LoVo (cell line): ENCODE data around the gene DHRS1.
"Not testable (repeated sequence)": the region's sequence is repeated elsewhere in the genome, so short reads cannot be mapped to it uniquely, and the experiment has no call there.

ENCODE experiments used
- DNase-seq: peaks from one replicate; pipeline ENCODE4 v3.0.0-alpha.2; 2016; ENCODE audit warnings: low spot score

The DHRS1 gene

DNA sequence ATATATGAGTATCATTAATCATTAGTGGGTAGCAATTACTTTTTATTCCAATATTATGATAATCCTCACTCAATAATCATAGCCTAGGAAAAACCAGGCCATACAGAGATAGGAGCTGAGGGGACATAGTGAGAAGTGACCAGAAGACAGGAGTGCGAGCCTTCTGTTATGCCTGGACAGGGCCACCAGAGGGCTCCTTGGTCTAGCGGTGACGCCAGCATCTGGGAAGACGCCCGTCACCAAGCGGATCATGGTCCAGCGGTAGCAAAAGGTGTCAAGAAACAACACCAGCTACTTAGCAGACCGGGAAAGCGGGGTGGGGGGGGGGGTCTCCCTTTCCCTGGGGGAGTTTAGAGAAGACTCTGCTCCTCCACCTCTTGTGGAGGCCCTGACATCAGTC lies 28.3 kb upstream of the DHRS1 start:
- DNase-seq = not testable (repeated sequence)

DNA sequence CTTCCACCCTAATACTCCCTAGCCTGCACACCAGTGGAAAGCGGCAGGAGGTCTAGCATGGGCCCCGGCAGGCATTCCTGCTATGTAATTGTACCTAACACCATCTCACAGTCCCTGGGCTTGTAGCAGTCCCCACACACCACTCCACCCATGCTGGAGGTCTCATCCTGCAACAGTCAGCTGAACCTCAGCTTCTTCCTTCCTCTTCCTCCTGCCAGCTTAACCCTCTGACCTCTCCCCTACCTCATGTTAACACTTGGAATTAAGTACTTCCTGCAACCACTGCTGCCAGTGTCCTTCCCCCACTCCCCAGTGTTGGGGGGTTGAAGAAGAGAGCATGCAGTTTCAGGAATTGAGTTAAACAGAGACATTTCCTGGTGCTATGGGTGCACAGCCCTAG lies 27.7 kb upstream of the DHRS1 start:
- no peak for DNase-seq

DNA sequence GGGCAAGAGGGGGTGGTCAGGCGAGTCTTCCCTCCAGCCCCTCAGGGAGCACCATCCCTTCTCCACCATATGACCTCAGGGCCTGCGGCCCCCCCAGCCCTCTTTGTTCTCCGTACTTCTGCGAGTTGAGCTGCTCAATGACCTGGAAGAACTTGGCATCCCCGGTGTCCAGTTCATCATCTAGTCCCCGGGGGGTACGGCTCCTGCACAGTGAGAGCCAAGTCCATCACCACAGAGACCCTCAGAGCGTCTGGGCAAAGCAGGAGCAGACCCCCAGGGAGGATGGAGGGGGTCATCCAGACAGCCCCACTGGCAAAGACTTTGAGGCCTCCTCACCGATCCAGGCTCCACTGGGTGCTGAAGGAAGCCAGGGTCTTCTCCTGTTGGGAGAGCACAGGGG lies 26.4 kb upstream of the DHRS1 start:
- no peak for DNase-seq

DNA sequence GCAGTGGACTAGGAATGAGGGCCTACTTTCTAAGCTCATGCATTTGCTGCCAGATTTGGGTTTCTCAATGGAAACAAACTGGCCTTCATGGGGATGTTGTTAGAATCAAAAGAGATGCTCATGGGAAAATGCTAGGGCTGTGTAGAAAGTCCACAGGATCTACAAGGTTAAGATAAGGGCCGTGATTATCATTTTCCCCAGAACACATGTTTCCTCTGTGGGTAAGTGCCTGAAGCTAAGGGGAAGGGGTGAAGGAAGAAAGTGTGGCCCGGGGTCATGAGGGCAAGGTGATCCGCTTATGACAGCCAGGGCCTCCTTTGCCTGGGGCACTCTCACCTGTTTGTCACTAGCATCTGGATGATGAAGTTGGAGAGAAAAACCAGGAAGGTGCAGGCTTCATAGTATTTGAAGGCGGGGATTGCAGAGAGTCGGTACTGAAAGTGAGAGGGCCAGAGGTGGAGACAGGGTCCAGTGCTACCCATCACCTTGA lies 25.5 kb upstream of the DHRS1 start:
- DNase-seq = no peak

DNA sequence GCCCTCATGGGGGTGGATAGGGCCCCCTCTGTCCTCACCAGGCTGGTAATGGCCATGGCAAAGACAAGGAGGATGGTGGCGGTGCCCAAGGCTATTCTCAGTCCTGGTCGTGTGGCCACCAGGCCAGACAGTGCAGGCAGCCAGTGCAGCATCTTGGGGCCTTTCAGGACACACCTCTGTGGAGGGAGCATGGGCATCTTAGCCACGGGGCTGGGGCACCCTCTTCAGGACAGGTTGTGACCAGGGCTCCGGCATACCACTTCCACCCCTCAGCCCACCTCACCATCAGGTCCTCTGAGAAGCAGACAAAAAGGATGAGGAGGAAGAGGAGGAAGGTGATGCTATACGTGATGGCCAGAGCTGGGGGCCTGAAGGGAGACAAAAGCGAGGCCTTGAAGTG lies 24.4 kb upstream of the DHRS1 start:
- DNase-seq = no peak

DNA sequence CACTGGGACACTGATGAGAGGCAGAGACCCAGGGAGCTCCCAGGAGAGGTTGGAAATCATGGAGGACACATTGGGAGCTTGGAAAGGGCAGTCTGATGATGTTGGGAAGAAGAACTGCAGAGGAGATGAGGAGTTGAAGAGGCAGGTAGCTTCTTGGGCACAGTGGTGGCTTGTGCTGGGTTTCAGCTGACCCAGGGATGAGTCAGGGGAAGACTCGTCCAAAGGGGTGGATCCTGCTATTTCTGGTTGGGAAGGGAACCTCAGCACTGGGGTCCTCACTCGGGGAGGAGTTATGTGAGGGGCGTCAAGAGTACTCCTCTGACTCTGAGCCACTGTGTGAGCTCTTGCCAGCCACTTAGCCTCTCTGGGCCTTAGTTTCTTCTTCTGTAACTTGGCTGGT lies 23.8 kb upstream of the DHRS1 start:
- no peak for DNase-seq

DNA sequence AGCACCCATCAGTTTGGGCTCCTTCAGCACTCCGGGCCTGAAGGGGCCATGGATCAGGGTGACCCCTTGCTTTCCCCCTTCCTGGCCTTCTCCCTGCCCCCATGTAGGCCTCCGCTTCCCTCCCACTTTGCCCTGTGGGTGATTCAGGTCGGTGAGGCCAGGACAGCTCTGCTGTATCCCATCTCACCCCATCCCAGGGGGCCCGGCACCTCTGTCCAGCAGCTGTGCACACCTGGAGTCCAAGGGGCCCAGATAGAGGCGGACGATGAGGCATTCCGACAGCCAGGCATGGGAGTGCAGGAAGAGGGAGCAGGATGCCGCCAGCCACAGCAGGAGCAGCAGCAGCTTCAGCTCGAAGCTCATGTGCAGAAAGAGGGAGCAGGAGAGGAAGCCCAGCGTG lies 23.1 kb upstream of the DHRS1 start:
- DNase-seq = no peak

DNA sequence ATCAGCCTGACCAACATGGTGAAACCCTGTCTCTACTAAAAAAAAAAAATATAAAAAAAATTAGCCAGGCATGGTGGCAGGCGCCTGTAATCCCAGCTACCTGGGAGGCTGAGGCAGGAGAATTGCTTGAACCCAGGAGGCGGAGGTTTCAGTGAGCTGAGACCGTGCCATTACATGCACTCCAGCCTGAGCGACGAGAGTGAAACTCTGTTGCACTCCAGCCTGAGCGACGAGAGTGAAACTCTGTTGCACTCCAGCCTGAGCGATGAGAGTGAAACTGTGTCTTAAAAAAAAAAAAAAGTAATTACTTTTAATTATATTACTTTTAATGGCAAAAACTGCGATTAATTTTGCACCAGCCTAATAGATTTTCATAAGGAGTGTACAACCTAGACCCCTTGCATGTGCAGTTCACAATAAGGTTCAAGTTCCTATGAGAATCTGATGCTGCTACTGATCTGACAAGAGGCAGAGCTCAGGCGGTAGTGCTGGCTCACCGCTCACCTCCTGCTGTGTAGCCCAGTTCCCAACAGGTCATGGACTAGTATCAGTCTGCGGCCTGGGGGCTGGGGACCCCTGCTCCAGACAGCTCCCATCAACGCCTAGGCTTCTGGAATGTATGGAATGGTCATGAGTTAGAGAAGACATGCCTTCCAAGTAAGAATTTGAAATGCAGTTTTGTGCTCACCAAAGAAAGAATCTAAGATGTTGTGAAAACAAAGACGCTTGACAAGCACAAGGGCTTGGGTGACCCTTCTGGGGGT lies 21.8 kb upstream of the DHRS1 start:
- no peak for DNase-seq

DNA sequence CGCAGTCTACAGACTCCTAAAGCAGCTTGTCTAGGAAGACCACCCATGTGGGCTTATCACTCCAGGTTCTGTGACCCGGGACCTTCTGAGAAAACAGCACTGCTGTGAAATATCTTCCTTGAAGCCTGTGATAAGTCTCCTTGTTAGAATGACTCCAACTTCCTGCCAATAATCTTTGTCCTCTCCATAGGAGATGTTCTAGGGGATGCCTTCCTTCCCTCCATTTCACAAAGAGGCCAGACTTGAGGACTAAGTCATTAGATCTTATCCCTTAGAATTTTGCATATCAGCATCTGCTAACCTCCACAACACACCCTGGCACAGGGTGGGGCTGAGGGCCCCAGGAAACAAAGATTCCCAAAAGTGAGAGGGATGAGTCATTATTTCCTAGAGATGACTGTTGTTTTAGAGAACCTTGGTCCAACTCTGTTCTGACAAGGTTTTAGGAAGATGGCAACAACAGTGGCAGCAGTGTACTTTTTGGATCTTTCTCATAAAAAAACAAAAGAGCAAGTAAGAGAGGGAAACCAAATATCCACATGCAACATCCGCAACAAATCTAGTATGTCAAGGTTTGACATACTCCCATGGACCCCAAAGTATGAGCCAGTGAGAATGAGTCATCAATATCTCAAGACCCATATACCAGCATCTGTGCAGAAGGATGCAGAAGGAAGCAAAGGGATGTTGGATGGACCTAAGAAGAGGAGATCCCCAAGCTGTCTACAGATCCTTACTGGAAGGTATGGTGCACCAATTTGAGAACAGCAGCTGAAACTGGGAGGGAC lies 17.8 kb upstream of the DHRS1 start:
- DNase-seq = no peak

DNA sequence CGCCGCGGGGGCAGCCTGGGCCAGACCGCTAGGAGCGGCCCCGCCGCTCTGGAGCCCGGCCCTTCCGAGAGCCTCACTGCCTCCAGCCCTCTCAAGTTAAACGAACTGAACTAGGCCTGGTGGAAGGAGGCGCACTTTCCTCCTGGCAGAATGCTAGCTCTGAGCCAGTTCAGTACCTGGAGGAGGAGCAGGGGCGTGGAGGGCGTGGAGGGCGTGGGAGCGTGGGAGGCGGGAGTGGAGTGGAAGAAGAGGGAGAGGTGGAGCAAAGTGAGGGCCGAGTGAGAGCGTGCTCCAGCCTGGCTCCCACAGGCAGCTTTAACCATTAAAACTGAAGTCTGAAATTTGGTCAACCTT lies 17.0 kb upstream of the DHRS1 start:
- no peak for DNase-seq

DNA sequence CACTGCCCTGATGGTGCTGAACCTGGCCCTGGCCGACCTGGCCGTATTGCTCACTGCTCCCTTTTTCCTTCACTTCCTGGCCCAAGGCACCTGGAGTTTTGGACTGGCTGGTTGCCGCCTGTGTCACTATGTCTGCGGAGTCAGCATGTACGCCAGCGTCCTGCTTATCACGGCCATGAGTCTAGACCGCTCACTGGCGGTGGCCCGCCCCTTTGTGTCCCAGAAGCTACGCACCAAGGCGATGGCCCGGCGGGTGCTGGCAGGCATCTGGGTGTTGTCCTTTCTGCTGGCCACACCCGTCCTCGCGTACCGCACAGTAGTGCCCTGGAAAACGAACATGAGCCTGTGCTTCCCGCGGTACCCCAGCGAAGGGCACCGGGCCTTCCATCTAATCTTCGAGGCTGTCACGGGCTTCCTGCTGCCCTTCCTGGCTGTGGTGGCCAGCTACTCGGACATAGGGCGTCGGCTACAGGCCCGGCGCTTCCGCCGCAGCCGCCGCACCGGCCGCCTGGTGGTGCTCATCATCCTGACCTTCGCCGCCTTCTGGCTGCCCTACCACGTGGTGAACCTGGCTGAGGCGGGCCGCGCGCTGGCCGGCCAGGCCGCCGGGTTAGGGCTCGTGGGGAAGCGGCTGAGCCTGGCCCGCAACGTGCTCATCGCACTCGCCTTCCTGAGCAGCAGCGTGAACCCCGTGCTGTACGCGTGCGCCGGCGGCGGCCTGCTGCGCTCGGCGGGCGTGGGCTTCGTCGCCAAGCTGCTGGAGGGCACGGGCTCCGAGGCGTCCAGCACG lies 16.4 kb upstream of the DHRS1 start:
- peak; percentile 20 for DNase-seq

DNA sequence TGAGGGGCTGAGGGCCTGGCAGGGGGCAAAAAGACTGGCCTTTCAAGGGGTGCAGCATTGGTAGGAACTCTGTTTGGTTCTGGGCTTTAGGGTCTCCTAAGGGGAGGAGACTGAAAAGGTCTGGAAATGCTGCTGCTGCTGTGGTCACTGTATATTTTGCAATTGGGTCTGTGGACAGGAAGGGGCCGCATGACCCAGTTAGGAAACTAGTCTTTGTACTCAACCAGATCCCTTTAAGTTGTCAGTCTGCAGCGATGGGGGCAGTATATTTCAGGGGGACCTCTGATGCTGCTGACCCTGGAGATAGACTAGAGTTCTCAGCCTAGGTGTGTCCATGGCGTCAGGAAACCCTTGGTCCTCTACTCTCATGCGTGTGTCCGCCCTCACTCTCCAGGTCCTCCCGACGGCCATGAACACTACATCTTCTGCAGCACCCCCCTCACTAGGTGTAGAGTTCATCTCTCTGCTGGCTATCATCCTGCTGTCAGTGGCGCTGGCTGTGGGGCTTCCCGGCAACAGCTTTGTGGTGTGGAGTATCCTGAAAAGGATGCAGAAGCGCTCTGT lies 15.7 kb upstream of the DHRS1 start:
- no peak for DNase-seq

DNA sequence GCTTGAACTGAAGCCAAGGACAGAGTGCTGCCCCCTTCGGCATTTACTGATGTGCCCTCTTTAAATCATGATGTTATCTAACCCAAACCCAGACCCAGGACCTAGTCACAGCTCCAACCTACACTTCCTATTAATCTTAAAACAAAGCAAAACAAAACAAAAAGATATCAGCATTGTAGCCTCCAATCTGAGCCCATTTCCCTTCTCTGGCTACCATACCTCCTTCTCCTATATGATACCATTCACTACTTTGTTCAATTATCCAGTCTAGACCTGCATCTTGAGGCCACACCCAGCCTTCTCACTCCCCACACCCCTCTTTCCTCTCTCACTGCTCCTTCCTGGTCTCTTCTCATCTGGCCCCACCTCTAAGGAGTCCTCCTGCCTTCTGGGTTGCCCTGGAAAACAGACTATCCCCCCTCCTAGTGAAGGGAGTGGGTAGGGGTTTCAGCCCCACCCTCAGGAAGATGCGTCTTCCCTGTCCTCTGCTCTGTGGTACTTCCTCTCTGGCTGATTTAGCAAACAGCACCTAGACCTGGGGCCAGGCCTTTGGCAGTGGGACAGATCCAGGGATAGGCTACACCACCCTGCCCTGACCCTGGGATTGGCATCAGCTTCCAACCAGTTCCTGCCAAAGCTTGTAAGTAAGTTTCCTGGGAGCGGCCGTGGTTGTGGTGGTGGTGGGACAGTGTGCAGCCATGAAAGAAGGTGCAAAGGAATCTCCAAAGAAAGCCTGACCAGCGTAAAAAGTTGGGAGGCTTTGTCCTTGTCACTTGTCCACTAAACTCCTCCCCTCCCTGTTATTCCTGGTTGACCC lies 15.0 kb upstream of the DHRS1 start:
- no peak for DNase-seq

DNA sequence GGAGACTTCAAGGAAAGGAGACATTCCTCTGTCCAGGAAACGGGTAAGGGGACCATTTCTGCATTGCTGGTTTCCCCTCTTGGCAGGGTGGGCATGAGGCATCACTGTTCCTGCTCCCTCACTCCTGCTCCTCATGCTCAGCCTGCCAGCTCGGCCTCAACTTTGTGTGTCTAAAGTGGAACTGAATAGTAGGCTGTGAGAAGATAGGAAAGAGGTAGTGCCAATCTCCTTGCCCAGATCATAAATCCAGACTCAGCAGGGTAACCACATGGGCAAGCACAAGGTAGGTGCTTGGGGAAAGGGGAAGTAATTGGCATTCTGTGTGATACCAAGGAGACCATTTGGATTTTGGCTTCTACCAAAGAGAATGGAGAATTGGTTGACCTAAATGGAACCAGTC lies 14.3 kb upstream of the DHRS1 start:
- no peak for DNase-seq

DNA sequence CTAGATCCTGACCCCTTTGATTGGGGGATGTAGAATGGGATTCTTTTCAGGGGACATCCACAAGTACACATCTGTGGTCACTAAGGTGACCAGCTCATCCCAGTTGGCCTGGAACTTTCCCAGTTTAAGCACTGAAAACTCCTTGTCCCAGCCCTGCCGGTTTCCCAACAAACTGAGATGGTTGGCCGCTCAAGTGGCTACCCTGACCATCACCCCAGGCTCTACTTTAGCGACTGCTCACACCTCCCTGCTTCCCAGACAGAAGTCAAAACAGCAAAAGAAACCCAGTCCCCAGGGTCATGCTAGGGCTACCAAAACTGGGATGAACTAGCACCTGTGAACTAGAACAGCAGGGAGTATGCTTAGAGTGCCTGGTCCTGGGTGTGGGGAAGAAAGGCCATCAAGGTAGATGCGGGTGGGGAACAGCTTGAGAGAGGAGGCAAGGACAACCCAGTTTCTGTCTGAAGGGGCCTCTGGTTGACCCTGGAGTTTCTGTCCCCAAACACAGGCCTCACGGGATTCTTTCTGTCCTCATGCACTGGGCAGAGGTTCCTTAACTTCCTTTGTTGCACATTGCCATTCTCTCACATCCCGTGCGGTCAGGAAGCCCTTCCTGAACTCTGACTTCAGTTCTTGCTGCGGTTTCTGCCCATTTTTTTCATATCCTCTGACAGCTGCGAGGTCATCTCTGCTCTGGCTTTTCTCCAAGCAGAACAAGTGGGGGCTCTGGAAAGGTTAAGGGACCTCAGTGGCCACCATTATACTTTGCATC lies 13.3 kb upstream of the DHRS1 start:
- no peak for DNase-seq

DNA sequence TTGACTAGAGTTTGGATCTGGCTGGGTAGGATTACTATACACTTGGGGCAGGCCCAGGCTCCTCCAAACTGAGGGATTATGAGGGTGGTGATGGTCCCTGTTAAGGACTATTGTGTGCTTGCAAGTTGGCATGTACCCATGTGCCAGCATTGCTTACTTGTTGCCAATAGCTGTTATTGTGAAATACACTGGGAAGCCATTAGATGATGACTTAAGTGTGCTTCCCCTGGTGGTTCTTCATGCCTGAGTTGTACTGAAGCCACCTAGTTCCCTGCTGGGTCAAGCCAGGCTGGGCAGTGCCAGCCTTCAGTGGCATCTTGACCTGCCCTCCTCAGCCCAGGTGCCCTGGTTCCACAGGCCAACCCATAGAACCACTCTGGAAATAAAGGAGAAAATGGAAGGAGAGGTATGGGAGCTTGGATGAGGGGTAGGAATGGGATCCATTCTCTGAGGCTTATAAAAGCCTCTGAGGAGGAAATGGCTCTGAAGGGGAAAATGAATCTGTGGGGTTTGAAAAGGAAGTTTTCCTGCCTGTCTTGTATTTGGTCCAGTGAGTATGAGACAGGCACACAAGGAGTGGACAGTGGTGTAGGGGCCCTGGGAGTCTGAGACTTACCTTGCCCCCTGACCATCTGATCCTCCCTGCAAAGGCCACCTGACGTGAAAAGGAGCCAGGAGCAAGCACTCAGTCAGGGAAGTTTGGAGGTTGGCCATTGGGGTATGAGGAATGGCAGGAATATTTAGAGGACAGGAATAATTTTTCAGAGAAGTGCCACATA lies 12.4 kb upstream of the DHRS1 start:
- no peak for DNase-seq

DNA sequence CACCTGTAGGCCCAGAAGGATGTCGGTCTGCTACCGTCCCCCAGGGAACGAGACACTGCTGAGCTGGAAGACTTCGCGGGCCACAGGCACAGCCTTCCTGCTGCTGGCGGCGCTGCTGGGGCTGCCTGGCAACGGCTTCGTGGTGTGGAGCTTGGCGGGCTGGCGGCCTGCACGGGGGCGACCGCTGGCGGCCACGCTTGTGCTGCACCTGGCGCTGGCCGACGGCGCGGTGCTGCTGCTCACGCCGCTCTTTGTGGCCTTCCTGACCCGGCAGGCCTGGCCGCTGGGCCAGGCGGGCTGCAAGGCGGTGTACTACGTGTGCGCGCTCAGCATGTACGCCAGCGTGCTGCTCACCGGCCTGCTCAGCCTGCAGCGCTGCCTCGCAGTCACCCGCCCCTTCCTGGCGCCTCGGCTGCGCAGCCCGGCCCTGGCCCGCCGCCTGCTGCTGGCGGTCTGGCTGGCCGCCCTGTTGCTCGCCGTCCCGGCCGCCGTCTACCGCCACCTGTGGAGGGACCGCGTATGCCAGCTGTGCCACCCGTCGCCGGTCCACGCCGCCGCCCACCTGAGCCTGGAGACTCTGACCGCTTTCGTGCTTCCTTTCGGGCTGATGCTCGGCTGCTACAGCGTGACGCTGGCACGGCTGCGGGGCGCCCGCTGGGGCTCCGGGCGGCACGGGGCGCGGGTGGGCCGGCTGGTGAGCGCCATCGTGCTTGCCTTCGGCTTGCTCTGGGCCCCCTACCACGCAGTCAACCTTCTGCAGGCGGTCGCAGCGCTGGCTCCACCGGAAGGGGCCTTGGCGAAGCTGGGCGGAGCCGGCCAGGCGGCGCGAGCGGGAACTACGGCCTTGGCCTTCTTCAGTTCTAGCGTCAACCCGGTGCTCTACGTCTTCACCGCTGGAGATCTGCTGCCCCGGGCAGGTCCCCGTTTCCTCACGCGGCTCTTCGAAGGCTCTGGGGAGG lies 11.3 kb upstream of the DHRS1 start, which contains the start of gene LTB4R:
Gene LTB4R, plus strand, starts transcription at position 857 of the 959 bp plus-strand sequence. CDS start 4,150 bp downstream, outside the sequence.
- no peak for DNase-seq

DNA sequence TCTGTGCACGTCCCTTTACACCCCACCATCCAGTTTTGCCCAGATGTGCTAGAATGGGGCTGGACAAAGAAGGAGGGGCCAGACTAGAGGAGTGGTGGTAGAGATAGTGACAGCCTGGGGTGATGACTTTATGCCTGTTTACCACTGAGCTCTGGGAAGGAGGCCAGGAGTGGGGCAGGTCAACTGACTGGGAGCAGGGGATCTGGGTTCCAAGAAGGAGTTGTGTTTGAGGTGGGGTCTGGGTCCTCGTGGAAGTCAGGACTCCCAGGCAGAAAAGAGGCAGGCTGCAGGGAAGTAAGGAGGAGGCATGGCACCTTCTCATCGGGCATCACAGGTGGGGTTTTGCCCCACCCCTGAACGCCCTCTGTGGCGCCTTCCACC lies 10.7 kb upstream of the DHRS1 start:
- no peak for DNase-seq
